IMR-90 (cell line): Measurements from ENCODE around the gene ECM2. TPM values are rescaled to one million over a fixed set of nuclear protein-coding genes. Genes with fewer than 3 reads are reported as not detected.

ENCODE experiments used
- ATAC-seq: fragments of 200-7000 bp; cut with Tn5 transposase; 2 replicates; pipeline ENCODE4 v1.9.1; 2020; ENCODE audit warnings: low read depth, mild to moderate bottlenecking, moderate library complexity
- BruUV-seq: library from RNA; stranded (reverse); fragments of 400-500 nt; replicated peaks from 2 replicates; lab custom pipeline; 2021; lab: Mats Ljungman, UMichigan
- CTCF ChIA-PET: fragments of 300-600 bp; formaldehyde crosslinking; extraction: SDS; loops from one replicate; lab custom pipeline; 2021; ENCODE audit warnings: antibody characterized with exemption; lab: Yijun Ruan, JAX
- POLR2A ChIA-PET: fragments of 300-600 bp; sonication (Branson Sonifier 250); formaldehyde crosslinking; loops from one replicate; lab custom pipeline; 2022; ENCODE audit warnings: antibody characterized with exemption; ENCODE audit not compliant: unreplicated experiment; lab: Charles Lee
- DNase-seq: peaks from one replicate; pipeline ENCODE4 v3.0.0; 2013
- H2AFZ ChIP-seq: replicated peaks from 2 replicates; pipeline ENCODE3; 2013; ENCODE audit warnings: low read length, mild to moderate bottlenecking; ENCODE audit not compliant: poor library complexity
- H2AK5ac ChIP-seq: 2 replicates; pipeline ENCODE4 v1.6.1; 2013; ENCODE audit warnings: low read depth, low read length, inconsistent platforms
- H2AK9ac ChIP-seq: replicated peaks from 2 replicates; pipeline ENCODE3; 2013; ENCODE audit warnings: mild to moderate bottlenecking, low read depth, low read length, moderate library complexity; ENCODE audit not compliant: poor library complexity
- H2BK120ac ChIP-seq: 2 replicates; pipeline ENCODE4 v1.6.1; 2013; ENCODE audit warnings: low read depth, low read length, inconsistent platforms
- H2BK15ac ChIP-seq: 3 replicates; pipeline ENCODE4 v1.6.1; 2013; ENCODE audit warnings: low read depth, low read length, inconsistent platforms
- H2BK20ac ChIP-seq: 2 replicates; pipeline ENCODE4 v1.6.1; 2013; ENCODE audit warnings: low read depth, mild to moderate bottlenecking, inconsistent platforms, low read length, moderate library complexity
- H2BK5ac ChIP-seq: 2 replicates; pipeline ENCODE4 v1.6.1; 2013; ENCODE audit warnings: mild to moderate bottlenecking, low read depth, low read length, inconsistent platforms; ENCODE audit not compliant: poor library complexity, severe bottlenecking
- H3K14ac ChIP-seq: replicated peaks from 2 replicates; pipeline ENCODE4 v1.6.1; 2013; ENCODE audit warnings: low read depth, low read length, inconsistent platforms
- H3K18ac ChIP-seq: 2 replicates; pipeline ENCODE4 v1.6.1; 2013; ENCODE audit warnings: low read depth, low read length, control low read depth
- H3K23ac ChIP-seq: 2 replicates; pipeline ENCODE4 v1.6.1; 2013; ENCODE audit warnings: low read depth, low read length, inconsistent platforms
- H3K27ac ChIP-seq: 2 replicates; pipeline ENCODE4 v1.5.1; 2013; ENCODE audit warnings: mild to moderate bottlenecking, control low read depth, low read length; ENCODE audit not compliant: insufficient read depth
- H3K27me3 ChIP-seq: 2 replicates; pipeline ENCODE4 v1.6.1; 2013; ENCODE audit warnings: low read length; ENCODE audit not compliant: control insufficient read depth, insufficient read depth
- H3K36me3 ChIP-seq: 2 replicates; pipeline ENCODE4 v1.6.1; 2013; ENCODE audit warnings: low read length, mixed read lengths; ENCODE audit not compliant: control insufficient read depth, insufficient read depth
- H3K4ac ChIP-seq: 2 replicates; pipeline ENCODE4 v1.6.1; 2013; ENCODE audit warnings: low read depth, low read length, inconsistent platforms
- H3K4me1 ChIP-seq: 2 replicates; pipeline ENCODE4 v1.6.1; 2013; ENCODE audit warnings: low read length, mixed read lengths; ENCODE audit not compliant: control insufficient read depth, insufficient read depth
- H3K4me2 ChIP-seq: 2 replicates; pipeline ENCODE4 v1.6.1; 2013; ENCODE audit warnings: low read depth, mild to moderate bottlenecking, control low read depth, low read length, moderate library complexity
- H3K4me3 ChIP-seq: 2 replicates; pipeline ENCODE4 v1.5.1; 2013; ENCODE audit warnings: low read depth, mild to moderate bottlenecking, control low read depth, low read length, moderate library complexity; ENCODE audit not compliant: insufficient read depth
- H3K56ac ChIP-seq: 2 replicates; pipeline ENCODE4 v1.6.1; 2013; ENCODE audit warnings: low read length, inconsistent platforms; ENCODE audit not compliant: insufficient read depth; ENCODE audit errors: extremely low read depth
- H3K79me1 ChIP-seq, 2 experiments: 2 replicates each; pipeline ENCODE4 v1.6.1; 2013; ENCODE audit warnings: low read length in 2 of 2, inconsistent platforms in 1 of 2, low read depth in 1 of 2
- H3K9ac ChIP-seq: 2 replicates; pipeline ENCODE4 v1.6.1; 2013; ENCODE audit warnings: low read depth, low read length, control low read depth
- H3K9me1 ChIP-seq: 2 replicates; pipeline ENCODE4 v1.6.1; 2013; ENCODE audit warnings: low read length, inconsistent platforms; ENCODE audit not compliant: insufficient read depth
- H3K9me3 ChIP-seq: 2 replicates; pipeline ENCODE4 v1.6.1; 2013; ENCODE audit warnings: low read length; ENCODE audit not compliant: control insufficient read depth, insufficient read depth
- H4K20me1 ChIP-seq: 2 replicates; pipeline ENCODE4 v1.6.1; 2013; ENCODE audit warnings: low read length, inconsistent platforms; ENCODE audit not compliant: insufficient read depth
- H4K5ac ChIP-seq: 2 replicates; pipeline ENCODE4 v1.6.1; 2013; ENCODE audit warnings: mild to moderate bottlenecking, low read depth, low read length, control low read depth
- H4K8ac ChIP-seq, 2 experiments: 2 replicates each; pipeline ENCODE4 v1.6.1; 2013; ENCODE audit warnings: low read depth in 2 of 2, low read length in 2 of 2, control low read depth in 1 of 2, inconsistent platforms in 1 of 2
- H4K91ac ChIP-seq: 2 replicates; pipeline ENCODE4 v1.6.1; 2013; ENCODE audit warnings: low read depth, low read length, inconsistent platforms; ENCODE audit not compliant: insufficient read depth
- FOS ChIP-seq: fragments of 150-350 bp; IDR thresholded peaks from 2 replicates; pipeline ENCODE4 v1.6.1; 2016; ENCODE audit warnings: low read depth, low read length
- MAZ ChIP-seq: IDR thresholded peaks from 2 replicates; pipeline ENCODE4 v1.6.1; 2012; ENCODE audit warnings: low read depth, mild to moderate bottlenecking, low read length, improper control_type of control experiment, moderate library complexity, borderline replicate concordance
- POLR2A ChIP-seq: IDR thresholded peaks from 2 replicates; pipeline ENCODE4 v1.6.1; 2012; ENCODE audit warnings: mild to moderate bottlenecking, low read depth, low read length
- RAD21 ChIP-seq: IDR thresholded peaks from 2 replicates; pipeline ENCODE4 v1.6.1; 2012; ENCODE audit warnings: low read length, improper control_type of control experiment
- RCOR1 ChIP-seq: IDR thresholded peaks from 2 replicates; pipeline ENCODE4 v1.6.1; 2012; ENCODE audit warnings: mild to moderate bottlenecking, low read length, improper control_type of control experiment; ENCODE audit not compliant: insufficient replicate concordance
- RFX5 ChIP-seq: IDR thresholded peaks from 2 replicates; pipeline ENCODE4 v1.8.0; 2012; ENCODE audit warnings: low read depth, mild to moderate bottlenecking, low read length, moderate library complexity
- SMC3 ChIP-seq: fragments of 150-350 bp; IDR thresholded peaks from 2 replicates; pipeline ENCODE4 v1.6.1; 2016; ENCODE audit warnings: low read depth, mild to moderate bottlenecking, antibody characterized with exemption, low read length, moderate library complexity
- WGBS, 2 experiments: methylation state at CpG; one replicate each; pipeline versions ENCODE4 v1.1.5 to v1.1.7; 2013; ENCODE audit warnings: missing lambda C conversion rate in 2 of 2; ENCODE audit not compliant: insufficient read length in 1 of 2; ENCODE audit errors: extremely low coverage in 2 of 2; 5-methylcytosine and 5-hydroxymethylcytosine counted together
- dilution Hi-C: fragments of 300-500 bp; cut with HindIII; formaldehyde crosslinking; loops from one replicate; pipeline ENCODE4 v1.14.3; 2018; ENCODE audit warnings: low sequenced_read_pairs; ENCODE audit not compliant: unreplicated experiment
- in situ Hi-C: fragments of 300-500 bp; cut with MboI; formaldehyde crosslinking; loops from 3 replicates; pipeline ENCODE4 v1.14.3; 2019; ENCODE audit warnings: low sequenced_read_pairs, inconsistent platforms, mixed read lengths
- intact Hi-C: fragments of 100-400 bp; cut with micrococcal nuclease; formaldehyde crosslinking; loops from 2 replicates; pipeline ENCODE4 v1.10.0; 2022
- polyA plus RNA-seq, 3 experiments: library from polyadenylated mRNA; depleted of rRNA; stranded (reverse); fragments of >200 nt; gene quantifications; 2 replicates each; pipeline ENCODE4 v1.2.3, GENCODE V29; 2012; ENCODE audit warnings: low replicate concordance in 1 of 3
- total RNA-seq: library from RNA; depleted of rRNA; stranded (reverse); fragments of >200 nt; gene quantifications from 2 replicates; pipeline ENCODE4 v1.2.3, GENCODE V29; 2012
- TF ChIP-seq, protein P1 (sequence below): fragments of 150-350 bp; IDR thresholded peaks from 2 replicates; pipeline ENCODE4 v1.6.1; 2016; ENCODE audit warnings: low read depth, mild to moderate bottlenecking, low read length, moderate library complexity, borderline replicate concordance

The ECM2 gene
- total and polyA plus RNA-seq, 2 of the 4 experiments (the other 2 are of a cell fraction) = 0.26 to 0.36 TPM

DNA sequence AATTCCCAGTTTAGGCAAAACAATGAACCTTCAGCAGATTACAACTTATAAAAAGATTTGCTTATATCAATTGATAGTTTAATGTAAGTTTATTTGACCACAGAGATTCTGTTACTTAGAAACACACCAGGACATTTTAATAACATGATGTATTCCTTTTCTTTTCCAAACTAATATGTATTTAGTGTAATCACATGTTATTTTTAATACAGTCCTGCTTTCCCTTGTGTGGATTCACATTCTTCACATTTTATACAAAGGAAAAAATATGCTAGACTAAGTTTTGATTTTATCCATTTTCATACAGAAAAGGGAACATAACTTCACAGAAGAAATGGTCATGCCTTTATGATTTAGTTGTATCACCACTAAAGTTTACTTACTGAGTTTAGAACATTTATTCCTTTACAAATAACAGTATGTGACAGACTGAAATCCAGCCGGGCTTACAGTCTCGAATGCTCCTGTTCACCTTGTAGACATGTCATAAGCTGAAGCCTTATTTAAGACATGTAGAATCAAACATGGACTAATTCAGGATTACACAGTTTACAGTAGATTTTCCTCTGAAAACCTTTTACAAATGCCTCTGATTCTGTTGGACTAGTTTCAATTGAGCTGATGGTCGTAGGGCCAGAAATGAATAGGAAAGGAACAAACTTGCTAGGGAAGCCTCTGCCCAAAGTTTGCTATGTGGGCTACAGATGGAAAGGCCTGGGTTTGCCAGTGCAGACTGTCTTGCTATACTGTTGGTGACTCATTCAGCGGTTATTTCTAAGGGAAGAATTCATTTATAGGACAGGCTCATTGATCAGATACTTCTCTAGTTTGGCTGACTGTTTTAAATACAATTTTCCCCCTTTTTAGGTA is 46.9 kb downstream of the ECM2 start:
- H4K5ac ChIP-seq = no peak overlapping the region
- 0 out of 2 replicates have a peak overlapping the region, but pooled peaks have one; percentile 8 for H3K4me2 ChIP-seq
- H4K8ac ChIP-seq = peak overlapping the region in 1 of 2 experiments; percentile 52; a peak in 1 of 4 replicates
- H2AK9ac ChIP-seq = no peak overlapping the region
- H3K9me3 ChIP-seq = no peaks in the 10 kb centered on the region
- H3K9ac ChIP-seq = no peak overlapping the region
- intact Hi-C loops (no loop called here), dilution Hi-C loops (no loop called here), in situ Hi-C loops (no loop called here)
- H3K36me3 ChIP-seq = no peaks in the 10 kb centered on the region
- peak; percentile 84 for ATAC-seq
- ChIA-PET CTCF (interaction anchor here (0.8 kb wide), 1 partner anchor 117 kb away, joined by 3 read pairs; no protein-coding TSS in a partner anchor), POLR2A (interaction anchor here (0.5 kb wide), 1 partner anchor 101 kb away, joined by 4 read pairs; no protein-coding TSS in a partner anchor)
- no peak overlapping the region for H2AK5ac ChIP-seq
- TF ChIP-seq RFX5 (no peak), FOS (peak; percentile 36), MAZ (no peak), RCOR1 (no peak), RAD21 (no peak), SMC3 (no peak), POLR2A (no peak)
- TF ChIP-seq, protein P1, sequence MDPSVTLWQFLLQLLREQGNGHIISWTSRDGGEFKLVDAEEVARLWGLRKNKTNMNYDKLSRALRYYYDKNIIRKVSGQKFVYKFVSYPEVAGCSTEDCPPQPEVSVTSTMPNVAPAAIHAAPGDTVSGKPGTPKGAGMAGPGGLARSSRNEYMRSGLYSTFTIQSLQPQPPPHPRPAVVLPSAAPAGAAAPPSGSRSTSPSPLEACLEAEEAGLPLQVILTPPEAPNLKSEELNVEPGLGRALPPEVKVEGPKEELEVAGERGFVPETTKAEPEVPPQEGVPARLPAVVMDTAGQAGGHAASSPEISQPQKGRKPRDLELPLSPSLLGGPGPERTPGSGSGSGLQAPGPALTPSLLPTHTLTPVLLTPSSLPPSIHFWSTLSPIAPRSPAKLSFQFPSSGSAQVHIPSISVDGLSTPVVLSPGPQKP = no peak
- no peak overlapping the region; the same call in 1 of the 2 replicates for H4K91ac ChIP-seq
- H2BK15ac ChIP-seq = peak overlapping the region; percentile 42; the same call in 1 of the 3 replicates
- no peaks in the 10 kb centered on the region for H3K27me3 ChIP-seq
- H4K20me1 ChIP-seq = no peaks in the 10 kb centered on the region
- H3K4me1 ChIP-seq = peaks cover 11% of the 10 kb centered on the region
- peak overlapping the region; percentile 22; the same call in 1 of the 2 replicates for H2BK20ac ChIP-seq
- H3K79me1 ChIP-seq = no peaks in the 10 kb centered on the region; a peak in 1 of 4 replicates
- no peak overlapping the region for H3K56ac ChIP-seq
- no peak overlapping the region for H3K27ac ChIP-seq
- peak overlapping the region; percentile 12; the same call in 1 of the 2 replicates for H3K18ac ChIP-seq
- peaks cover 11% of the 10 kb centered on the region for H3K9me1 ChIP-seq
- WGBS, 2 experiments = no CpG with 5 or more reads among the region's 4 CpGs
- no TSS peak for BruUV-seq
- peak overlapping the region; percentile 59; the same call in 1 of the 2 replicates for H2BK120ac ChIP-seq
- H3K14ac ChIP-seq = peak overlapping the region; percentile 27
- no peak overlapping the region for H2BK5ac ChIP-seq
- H3K4ac ChIP-seq = peak overlapping the region; percentile 7; the same call in 1 of the 2 replicates
- H3K4me3 ChIP-seq = no peak overlapping the region
- H2AFZ ChIP-seq = no peak overlapping the region
- H3K23ac ChIP-seq = peak overlapping the region; percentile 41; the same call in 1 of the 2 replicates
- DNase-seq = peak; percentile 62
